ENCODE results near the gene ZBTB48.

Gene ZBTB48

DNA sequence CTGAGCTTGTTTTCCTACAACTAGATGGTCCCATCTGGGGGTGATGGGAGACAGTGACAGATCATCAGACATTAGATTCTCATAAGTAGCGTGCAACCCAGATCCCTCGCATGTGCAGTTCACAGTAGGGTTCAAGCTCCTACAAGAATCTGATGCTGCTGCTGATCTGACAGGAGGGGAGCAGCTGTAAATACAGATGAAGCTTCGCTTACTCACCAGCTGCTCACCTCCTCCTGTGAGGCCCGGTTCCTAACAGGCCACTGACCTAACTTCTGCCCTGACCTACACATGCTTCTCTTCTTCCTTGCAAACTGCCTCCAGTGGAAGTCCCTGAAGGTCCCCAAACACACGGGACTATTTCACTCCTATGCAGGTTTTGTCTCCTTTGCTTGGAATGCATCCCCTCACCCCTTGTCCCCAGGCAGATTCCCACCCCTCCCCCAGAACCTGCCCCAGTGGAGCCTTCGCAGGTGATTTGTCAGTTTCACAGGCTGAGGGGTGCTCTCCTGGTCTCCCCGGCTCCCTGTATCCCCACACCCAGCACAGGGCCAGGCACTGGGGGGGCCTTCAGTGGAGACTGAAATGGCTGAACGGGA is 5.7 kb upstream of the ZBTB48 start:
- no peak for DNase-seq

DNA sequence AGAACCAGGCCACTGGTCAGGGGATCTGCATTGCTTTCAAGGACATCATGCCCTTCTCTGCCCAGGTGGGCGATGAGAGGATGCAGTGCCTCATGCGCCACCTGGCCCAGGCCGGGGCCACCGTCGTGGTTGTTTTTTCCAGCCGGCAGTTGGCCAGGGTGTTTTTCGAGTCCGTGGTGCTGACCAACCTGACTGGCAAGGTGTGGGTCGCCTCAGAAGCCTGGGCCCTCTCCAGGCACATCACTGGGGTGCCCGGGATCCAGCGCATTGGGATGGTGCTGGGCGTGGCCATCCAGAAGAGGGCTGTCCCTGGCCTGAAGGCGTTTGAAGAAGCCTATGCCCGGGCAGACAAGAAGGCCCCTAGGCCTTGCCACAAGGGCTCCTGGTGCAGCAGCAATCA is 5.0 kb upstream of the ZBTB48 start:
- DNase-seq, result no peak

GRCh38 chr1:6577831-6578525 is 1.8 kb upstream of the ZBTB48 start:
- DNase-seq, result no peak

GRCh38 chr1:6578624-6579373 is 995 bp upstream of the ZBTB48 start:
- DNase-seq, result no peak

- peak; percentile 64 to 65 (median 64) for DNase-seq
Observed at GRCh38 chr1:6580119-6580592, 362 bp downstream of the ZBTB48 start.

- peak; percentile 50 to 61 (median 59) for DNase-seq
Observed at GRCh38 chr1:6580593-6581409, 1.0 kb downstream of the ZBTB48 start.

- peak; percentile 88 to 89 (median 89) for DNase-seq
Observed at GRCh38 chr1:6581561-6582305, 1.9 kb downstream of the ZBTB48 start.

GRCh38 chr1:6582370-6582769 is 2.6 kb downstream of the ZBTB48 start:
- no peak for DNase-seq

- DNase-seq, result peak in 2 of 3 donors; percentile 36 to 39
Observed at GRCh38 chr1:6584126-6585080, 4.6 kb downstream of the ZBTB48 start.

DNA sequence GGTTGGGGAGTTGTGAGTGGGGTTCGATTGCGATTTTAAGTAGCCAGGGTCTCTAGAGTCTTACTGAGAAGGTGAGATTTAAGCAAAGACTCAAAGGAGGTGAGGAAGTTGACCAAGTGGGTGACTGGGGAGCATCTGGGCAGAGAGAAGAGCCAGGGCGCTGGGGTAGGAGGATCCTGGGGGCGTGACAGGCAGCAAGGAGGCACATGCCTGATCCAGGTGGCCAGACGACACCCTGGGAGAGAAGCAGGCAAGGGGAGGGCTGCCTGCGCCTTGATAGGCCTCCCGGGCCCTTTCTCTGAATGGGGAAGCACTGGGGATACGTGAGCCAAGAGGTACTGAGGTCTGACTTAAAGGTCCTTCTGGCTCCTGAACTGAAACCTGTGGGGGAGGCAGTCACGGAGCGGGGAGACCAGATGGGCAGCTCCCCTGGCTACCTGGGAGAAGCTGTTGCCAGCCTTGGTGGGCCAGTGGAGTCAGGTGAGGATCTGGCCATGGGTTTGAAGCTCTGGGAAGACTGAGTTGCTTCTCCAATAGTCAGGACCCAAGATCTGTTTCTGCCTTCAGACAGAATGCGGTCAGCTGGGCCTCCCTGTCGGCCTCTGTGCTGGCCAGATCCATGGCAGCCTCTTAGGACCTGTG is 5.4 kb downstream of the ZBTB48 start:
- no peak for DNase-seq

- no peak for DNase-seq
Observed at GRCh38 chr1:6585841-6586240, 6.0 kb downstream of the ZBTB48 start.

GRCh38 chr1:6586404-6586816 is 6.6 kb downstream of the ZBTB48 start:
- DNase-seq, result no peak

DNA sequence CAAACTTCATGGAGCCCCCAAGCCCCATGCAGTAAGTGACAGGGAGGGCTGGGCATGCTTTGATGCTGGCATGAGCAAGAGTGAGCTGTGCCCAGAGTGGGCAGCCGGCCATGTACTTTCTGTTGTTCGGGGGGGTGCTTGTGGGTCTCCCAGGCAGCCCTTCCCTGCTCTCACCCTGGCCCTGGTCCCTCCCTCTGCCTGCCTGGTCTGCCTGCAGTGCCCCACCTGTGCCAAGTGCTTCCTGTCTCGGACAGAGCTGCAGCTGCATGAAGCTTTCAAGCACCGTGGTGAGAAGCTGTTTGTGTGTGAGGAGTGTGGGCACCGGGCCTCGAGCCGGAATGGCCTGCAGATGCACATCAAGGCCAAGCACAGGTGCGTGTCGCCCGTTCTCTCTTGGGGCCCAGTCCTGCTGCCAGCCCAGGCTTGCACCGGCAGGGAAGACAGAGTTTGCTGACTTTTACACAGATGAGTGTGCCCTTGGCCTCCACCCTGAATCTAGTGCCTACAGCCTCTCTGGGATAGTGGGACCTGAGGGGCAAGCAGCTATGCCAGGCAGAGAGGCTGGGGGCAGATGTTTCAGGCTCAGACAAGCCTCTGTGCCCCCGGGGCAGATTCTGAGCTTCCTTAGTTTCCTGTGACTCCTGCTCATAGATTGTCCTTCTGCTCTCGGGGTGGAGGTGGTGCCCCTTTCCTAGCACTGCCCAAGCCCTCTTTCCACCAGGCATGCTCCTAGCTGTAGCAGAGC is 7.6 kb downstream of the ZBTB48 start:
- DNase-seq, result no peak

- no peak for DNase-seq
Observed at GRCh38 chr1:6588128-6588892, 8.5 kb downstream of the ZBTB48 start.

- DNase-seq, result peak; percentile 81 to 87 (median 82)
Observed at GRCh38 chr1:6588893-6589520, 9.2 kb downstream of the ZBTB48 start.

GRCh38 chr1:6590046-6590445 is 10.3 kb downstream of the ZBTB48 start:
- DNase-seq, result no peak

DNA sequence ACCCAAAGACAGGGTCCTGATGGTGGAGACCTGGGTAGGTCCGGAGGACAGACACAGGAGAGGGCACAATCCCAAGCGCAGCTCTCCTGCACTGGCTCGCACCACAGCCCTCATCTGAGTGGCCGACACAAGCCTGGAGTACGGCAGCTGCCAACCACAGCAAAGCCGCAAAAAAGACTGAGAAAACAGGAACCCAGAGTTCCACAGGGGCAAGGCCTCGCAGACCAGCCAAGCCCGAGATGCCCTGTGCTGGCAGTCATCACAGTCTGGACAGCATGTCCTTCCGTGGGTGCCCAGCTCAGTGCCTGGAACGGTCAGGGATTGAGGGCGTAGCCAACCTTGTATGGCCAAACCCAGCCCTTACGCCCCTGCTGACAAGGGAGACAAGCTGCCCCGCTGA is 11.4 kb downstream of the ZBTB48 start:
- DNase-seq, result peak; percentile 56 to 65 (median 64)

- no peak for DNase-seq
Observed at GRCh38 chr1:6591644-6592043, 11.8 kb downstream of the ZBTB48 start.

Data from suppressor macrophage treated with lipopolysaccharide for 1 hour (primary cell).